Glutamatergic neuron (in vitro differentiated cells): ENCODE measurements around the gene BOD1L1. TPM values are rescaled to one million over a fixed set of nuclear protein-coding genes. Genes with fewer than 3 reads are reported as not detected.

ENCODE experiments used
- DNase-seq: peaks from one replicate; pipeline ENCODE4 v3.0.0; 2022
- H3K27ac Mint-ChIP-seq: one replicate; pipeline ENCODE4 v1.8.0; 2020; ENCODE audit warnings: mild to moderate bottlenecking, mixed read lengths, inconsistent platforms; ENCODE audit not compliant: unreplicated experiment
- H3K27me3 Mint-ChIP-seq: one replicate; pipeline ENCODE4 v1.8.0; 2020; ENCODE audit warnings: mild to moderate bottlenecking, moderate library complexity, mixed read lengths, inconsistent platforms; ENCODE audit not compliant: unreplicated experiment
- H3K36me3 Mint-ChIP-seq: one replicate; pipeline ENCODE4 v1.8.0; 2020; ENCODE audit warnings: mild to moderate bottlenecking, mixed read lengths, inconsistent platforms; ENCODE audit not compliant: unreplicated experiment
- H3K4me1 Mint-ChIP-seq: one replicate; pipeline ENCODE4 v1.8.0; 2020; ENCODE audit warnings: mild to moderate bottlenecking, low read depth, mixed read lengths, inconsistent platforms; ENCODE audit not compliant: unreplicated experiment
- H3K4me3 Mint-ChIP-seq: one replicate; pipeline ENCODE4 v1.8.0; 2020; ENCODE audit warnings: mild to moderate bottlenecking, mixed read lengths, inconsistent platforms; ENCODE audit not compliant: unreplicated experiment
- H3K9me3 Mint-ChIP-seq: one replicate; pipeline ENCODE4 v1.8.0; 2020; ENCODE audit warnings: mild to moderate bottlenecking, moderate library complexity, mixed read lengths, inconsistent platforms; ENCODE audit not compliant: unreplicated experiment
- CTCF ChIP-seq: fragments of 200-600 bp; sonication (generic); IDR thresholded peaks from one replicate; pipeline ENCODE4 v1.5.0; 2021; ENCODE audit not compliant: partially characterized antibody, unreplicated experiment
- long read RNA-seq: library from polyadenylated mRNA; unstranded; transcript quantifications from one replicate; pipeline ENCODE4 v2.0.0, GENCODE V29; 2020; ENCODE audit not compliant: unreplicated experiment
- total RNA-seq: library from RNA; stranded (reverse); fragmentation: NEBNext Ultra II Directional; extraction: Animal tissue kit (Norgen Biotek cat#: 25700); gene quantifications from one replicate; pipeline ENCODE4 v1.2.1, GENCODE V29; 2021; ENCODE audit not compliant: unreplicated experiment

BOD1L1 gene
- total RNA-seq, result 57.3 TPM
- long read RNA-seq, partial matches to known transcripts, result 5 of 5 reads
- long read RNA-seq, other reads (novel, unspliced or antisense), result 0 of 5 reads

- peak within 1 kb of the TSS; percentile 99 for H3K27ac Mint-ChIP-seq
- peak; percentile 90 for DNase-seq
- peak within 1 kb of the TSS; percentile 100 for H3K4me3 Mint-ChIP-seq
- peak; percentile 22 for TF ChIP-seq CTCF
- no peaks in the 10 kb centered on the region for H3K36me3 Mint-ChIP-seq
- H3K4me1 Mint-ChIP-seq, result peaks cover 9% of the 10 kb centered on the region
- peaks cover 2% of the 10 kb centered on the region for H3K27me3 Mint-ChIP-seq
- H3K9me3 Mint-ChIP-seq, result peaks cover 7% of the 10 kb centered on the region
Measured at GRCh38 chr4:13627606-13628311, at the start of gene BOD1L1. TSS of gene BOD1L1 (minus strand) at chr4:13627725. CDS start at chr4:13627587, 138 bp downstream.

- no peak overlapping the region for H3K27ac Mint-ChIP-seq
- no peak for DNase-seq
Measured at GRCh38 chr4:13674971-13675370, 47.4 kb upstream of the BOD1L1 start.

GRCh38 chr4:13673167-13673566 lies 45.6 kb upstream of the BOD1L1 start:
- DNase-seq, result no peak
- H3K27ac Mint-ChIP-seq, result no peak overlapping the region
- H3K27me3 Mint-ChIP-seq, result no peaks in the 10 kb centered on the region
- H3K4me3 Mint-ChIP-seq, result no peak overlapping the region
- peaks cover 18% of the 10 kb centered on the region for H3K36me3 Mint-ChIP-seq
- H3K4me1 Mint-ChIP-seq, result no peaks in the 10 kb centered on the region
- TF ChIP-seq CTCF, result no peak
- no peaks in the 10 kb centered on the region for H3K9me3 Mint-ChIP-seq

More at GRCh38 chr4:13674971-13675370, 47.4 kb upstream of the BOD1L1 start:
- Mint-ChIP-seq H3K36me3 (peaks cover 13% of the 10 kb centered on the region), H3K9me3 (peaks cover 1% of the 10 kb centered on the region), H3K4me3 (no peak overlapping the region), H3K4me1 (no peaks in the 10 kb centered on the region), H3K27me3 (no peaks in the 10 kb centered on the region)
- no peak for TF ChIP-seq CTCF

GRCh38 chr4:13670456-13671160 lies 43.1 kb upstream of the BOD1L1 start:
- no peaks in the 10 kb centered on the region for H3K4me1 Mint-ChIP-seq
- H3K9me3 Mint-ChIP-seq, result no peaks in the 10 kb centered on the region
- no peak overlapping the region for H3K4me3 Mint-ChIP-seq
- H3K27me3 Mint-ChIP-seq, result no peaks in the 10 kb centered on the region
- no peak for TF ChIP-seq CTCF
- DNase-seq, result no peak
- no peak overlapping the region for H3K27ac Mint-ChIP-seq
- H3K36me3 Mint-ChIP-seq, result peaks cover 18% of the 10 kb centered on the region
